ENCODE data around the gene STAG1.
"Not testable (repeated sequence)": the region's sequence is repeated elsewhere in the genome, so short reads cannot be mapped to it uniquely, and the experiment has no call there.

STAG1 gene

GRCh38 chr3:136620436-136620835 is 131.7 kb downstream of the STAG1 start:
- no peak for TF ChIP-seq CTCF (IDR thresholded peaks at IDR 0.05)
- no peaks in the 10 kb centered on the region for H3K27me3 ChIP-seq
- no peaks in the 10 kb centered on the region for H3K9me3 ChIP-seq
- no peak for DNase-seq
- peaks cover 0 to 11% (median 0%) of the 10 kb centered on the region in 3 donors for H3K36me3 ChIP-seq
- H3K4me1 ChIP-seq: peaks cover 0 to 19% (median 5%) of the 10 kb centered on the region in 4 donors
- H3K4me3 ChIP-seq: no peak overlapping the region
- intact Hi-C loops (cut with DNase I; ENCODE audit: low total_unique reads): no loop called here
- no peak overlapping the region for H3K27ac ChIP-seq

GRCh38 chr3:136617969-136618525 is 134.1 kb downstream of the STAG1 start:
- intact Hi-C loops (cut with DNase I; ENCODE audit: low total_unique reads); H3K4me3 ChIP-seq; DNase-seq; H3K27ac ChIP-seq; H3K27me3 ChIP-seq; H3K9me3 ChIP-seq: not testable (repeated sequence)
- Histone ChIP-seq H3K4me1 (peaks cover 0 to 13% (median 5%) of the 10 kb centered on the region in 4 donors), H3K36me3 (peaks cover 0 to 11% (median 0%) of the 10 kb centered on the region in 3 donors)

- no peaks in the 10 kb centered on the region for H3K9me3 ChIP-seq
- H3K4me1 ChIP-seq: peaks cover 0 to 13% (median 5%) of the 10 kb centered on the region in 4 donors
- TF ChIP-seq CTCF (IDR thresholded peaks at IDR 0.05): no peak
- H3K27ac ChIP-seq: no peak overlapping the region
- DNase-seq: no peak
- intact Hi-C loops (cut with DNase I; ENCODE audit: low total_unique reads): no loop called here
- H3K4me3 ChIP-seq: no peak overlapping the region
- H3K27me3 ChIP-seq: no peaks in the 10 kb centered on the region
- peaks cover 0 to 11% (median 0%) of the 10 kb centered on the region in 3 donors for H3K36me3 ChIP-seq
Observed at GRCh38 chr3:136617198-136617597, 135.0 kb downstream of the STAG1 start.

GRCh38 chr3:136612512-136612911 is 139.7 kb downstream of the STAG1 start:
- H3K4me3 ChIP-seq: no peak overlapping the region
- DNase-seq: no peak
- peaks cover 0 to 13% (median 5%) of the 10 kb centered on the region in 4 donors for H3K4me1 ChIP-seq
- no peak for TF ChIP-seq CTCF (IDR thresholded peaks at IDR 0.05)
- intact Hi-C loops (cut with DNase I; ENCODE audit: low total_unique reads): no loop called here
- H3K36me3 ChIP-seq: peaks cover 0 to 12% (median 10%) of the 10 kb centered on the region in 3 donors
- no peaks in the 10 kb centered on the region for H3K9me3 ChIP-seq
- no peaks in the 10 kb centered on the region for H3K27me3 ChIP-seq
- no peak overlapping the region for H3K27ac ChIP-seq

GRCh38 chr3:136606990-136607389 is 145.2 kb downstream of the STAG1 start:
- H3K36me3 ChIP-seq: peaks cover 17 to 25% (median 21%) of the 10 kb centered on the region in 3 donors
- no peak for TF ChIP-seq CTCF (IDR thresholded peaks at IDR 0.05)
- no peak for DNase-seq
- H3K4me3 ChIP-seq: no peak overlapping the region
- intact Hi-C loops (cut with DNase I; ENCODE audit: low total_unique reads): no loop called here
- H3K27ac ChIP-seq: no peak overlapping the region
- no peaks in the 10 kb centered on the region for H3K27me3 ChIP-seq
- peaks cover 0 to 5% (median 0%) of the 10 kb centered on the region in 4 donors for H3K4me1 ChIP-seq
- no peaks in the 10 kb centered on the region for H3K9me3 ChIP-seq

- H3K4me3 ChIP-seq, H3K27me3 ChIP-seq: not testable (repeated sequence)
Observed at GRCh38 chr3:136606216-136606615, 146.0 kb downstream of the STAG1 start.

More at GRCh38 chr3:136606216-136606615, 146.0 kb downstream of the STAG1 start:
- peaks cover 21 to 25% (median 21%) of the 10 kb centered on the region in 3 donors for H3K36me3 ChIP-seq
- intact Hi-C loops (cut with DNase I; ENCODE audit: low total_unique reads); H3K4me1 ChIP-seq; DNase-seq; H3K9me3 ChIP-seq; H3K27ac ChIP-seq: not testable (repeated sequence)

All from tibial artery (tissue), 4 donors.